ENCODE measurements around the gene EXOC2. TPM values are rescaled to one million over a fixed set of nuclear protein-coding genes. Genes with fewer than 3 reads are reported as not detected.

The EXOC2 gene
- total RNA-seq, 1 donor from 2014 or later, result 29.8 TPM

GRCh38 chr6:583635-584034, 109.3 kb downstream of the EXOC2 start:
- Mint-ChIP-seq H3K27me3 (no peaks in the 10 kb centered on the region), H3K4me3 (no peak overlapping the region), H3K4me1 (no peaks in the 10 kb centered on the region), H3K9me3 (no peaks in the 10 kb centered on the region), H3K27ac (no peak overlapping the region), H3K36me3 (ENCODE audit: low read depth) (peaks cover 23% of the 10 kb centered on the region)
- intact Hi-C loops (cut with micrococcal nuclease), result no loop called here
- no peak for TF ChIP-seq CTCF (IDR thresholded peaks at IDR 0.05)
- DNase-seq, result no peak
- ATAC-seq (ENCODE audit: low read depth), result no peak
- ChIA-PET CTCF (interaction anchor here (0.7 kb wide), 1 partner anchor 813 kb away, joined by 4 read pairs; no protein-coding TSS in a partner anchor), POLR2A (no interaction called here)

- intact Hi-C loops (cut with micrococcal nuclease), result no loop called here
- Mint-ChIP-seq H3K4me3 (no peak overlapping the region), H3K27ac (no peak overlapping the region), H3K36me3 (ENCODE audit: low read depth) (peaks cover 20% of the 10 kb centered on the region), H3K27me3 (no peaks in the 10 kb centered on the region), H3K9me3 (no peaks in the 10 kb centered on the region), H3K4me1 (no peaks in the 10 kb centered on the region)
- ChIA-PET CTCF (no interaction called here), POLR2A (no interaction called here)
- TF ChIP-seq CTCF (IDR thresholded peaks at IDR 0.05), result no peak
- no peak for DNase-seq
- no peak for ATAC-seq (ENCODE audit: low read depth)
Measured at GRCh38 chr6:583116-583515, 109.8 kb downstream of the EXOC2 start.

- ChIA-PET CTCF (no interaction called here), POLR2A (no interaction called here)
- DNase-seq (no peak), ATAC-seq (ENCODE audit: low read depth) (no peak)
- Mint-ChIP-seq H3K9me3 (no peaks in the 10 kb centered on the region), H3K4me1 (no peaks in the 10 kb centered on the region), H3K36me3 (ENCODE audit: low read depth) (peaks cover 14% of the 10 kb centered on the region), H3K27ac (no peak overlapping the region), H3K4me3 (no peak overlapping the region), H3K27me3 (no peaks in the 10 kb centered on the region)
- no peak for TF ChIP-seq CTCF (IDR thresholded peaks at IDR 0.05)
- intact Hi-C loops (cut with micrococcal nuclease), result no loop called here
Measured at GRCh38 chr6:582370-582769, 110.6 kb downstream of the EXOC2 start.

GRCh38 chr6:579339-579738, 113.6 kb downstream of the EXOC2 start:
- Mint-ChIP-seq H3K27me3 (no peaks in the 10 kb centered on the region), H3K27ac (no peak overlapping the region), H3K4me3 (no peak overlapping the region), H3K4me1 (no peaks in the 10 kb centered on the region), H3K36me3 (ENCODE audit: low read depth) (peaks cover 32% of the 10 kb centered on the region), H3K9me3 (no peaks in the 10 kb centered on the region)
- POLR2A ChIA-PET, result no interaction called here
- DNase-seq (no peak), ATAC-seq (ENCODE audit: low read depth) (no peak)
- TF ChIP-seq CTCF (IDR thresholded peaks at IDR 0.05), result no peak
- intact Hi-C loops (cut with micrococcal nuclease), result no loop called here
- CTCF ChIA-PET, result interaction anchor here (0.9 kb wide), 1 partner anchor 14 kb away, joined by 4 read pairs; no protein-coding TSS in a partner anchor

GRCh38 chr6:572596-573265, 120.2 kb downstream of the EXOC2 start:
- ChIA-PET CTCF (no interaction called here), POLR2A (no interaction called here)
- peaks cover 68% of the 10 kb centered on the region for H3K36me3 Mint-ChIP-seq (ENCODE audit: low read depth)
- H3K27me3 Mint-ChIP-seq, result no peaks in the 10 kb centered on the region
- intact Hi-C loops (cut with micrococcal nuclease), result no loop called here
- TF ChIP-seq CTCF (IDR thresholded peaks at IDR 0.05), result no peak
- no peak for ATAC-seq (ENCODE audit: low read depth)
- no peak overlapping the region for H3K27ac Mint-ChIP-seq
- no peaks in the 10 kb centered on the region for H3K4me1 Mint-ChIP-seq
- H3K4me3 Mint-ChIP-seq, result no peak overlapping the region
- DNase-seq, result no peak
- H3K9me3 Mint-ChIP-seq, result no peaks in the 10 kb centered on the region
